Neuronal stem cell (in vitro differentiated cells): ENCODE data around the gene BTN3A1.

ENCODE experiments used
- DNase-seq: peaks from one replicate; pipeline ENCODE4 v3.0.0-alpha.2; 2013; ENCODE audit warnings: low spot score
- H2AFZ ChIP-seq: one replicate; pipeline ENCODE4 v1.6.1; 2013; ENCODE audit warnings: mild to moderate bottlenecking, low read length, inconsistent platforms
- H2AK5ac ChIP-seq: 2 replicates; pipeline ENCODE4 v1.6.1; 2013; ENCODE audit warnings: low read depth, mild to moderate bottlenecking, inconsistent platforms, low read length, moderate library complexity, mixed read lengths
- H2BK120ac ChIP-seq: 2 replicates; pipeline ENCODE4 v1.6.1; 2013; ENCODE audit warnings: low read depth, mild to moderate bottlenecking, inconsistent platforms, low read length, moderate library complexity, mixed read lengths
- H2BK12ac ChIP-seq: one replicate; pipeline ENCODE4 v1.6.1; 2013; ENCODE audit warnings: low read length, inconsistent platforms
- H2BK15ac ChIP-seq: 2 replicates; pipeline ENCODE4 v1.6.1; 2013; ENCODE audit warnings: mild to moderate bottlenecking, low read length, inconsistent platforms, mixed read lengths
- H2BK5ac ChIP-seq: one replicate; pipeline ENCODE4 v1.6.1; 2013; ENCODE audit warnings: inconsistent platforms, mild to moderate bottlenecking, low read length, moderate library complexity
- H3K14ac ChIP-seq: one replicate; pipeline ENCODE4 v1.6.1; 2013; ENCODE audit warnings: low read length, inconsistent platforms
- H3K18ac ChIP-seq: 2 replicates; pipeline ENCODE4 v1.6.1; 2013; ENCODE audit warnings: low read length, inconsistent platforms
- H3K23ac ChIP-seq: 2 replicates; pipeline ENCODE4 v1.6.1; 2013; ENCODE audit warnings: low read depth, mild to moderate bottlenecking, mixed read lengths, low read length, inconsistent platforms; ENCODE audit not compliant: poor library complexity
- H3K27ac ChIP-seq: replicated peaks from 3 replicates; pipeline ENCODE4 v1.5.1; 2013; ENCODE audit warnings: low read length, inconsistent platforms
- H3K27me3 ChIP-seq, 3 experiments: 2 replicates each; pipeline ENCODE4 v1.6.1; 2013; ENCODE audit warnings: low read length in 3 of 3, mild to moderate bottlenecking in 2 of 3, inconsistent platforms in 1 of 3, low read depth in 1 of 3, mixed read lengths in 1 of 3, moderate library complexity in 1 of 3; ENCODE audit not compliant: control insufficient read depth in 3 of 3, insufficient read depth in 3 of 3
- H3K36me3 ChIP-seq, 2 donors: replicated peaks in 1 of 2; 2 replicates each; pipeline ENCODE4 v1.6.1; 2013; ENCODE audit warnings: low read length in 2 of 2; ENCODE audit not compliant: control insufficient read depth in 2 of 2, insufficient read depth in 2 of 2
- H3K4ac ChIP-seq: 2 replicates; pipeline ENCODE4 v1.6.1; 2013; ENCODE audit warnings: inconsistent platforms, mild to moderate bottlenecking, low read length, moderate library complexity
- H3K4me1 ChIP-seq, 2 donors: 1 replicate in 1 of 2; 2 replicates in 1 of 2; pipeline ENCODE4 v1.6.1; 2013; ENCODE audit warnings: low read length in 2 of 2, low read depth in 1 of 2; ENCODE audit not compliant: control insufficient read depth in 2 of 2, insufficient read depth in 1 of 2
- H3K4me2 ChIP-seq: one replicate; pipeline ENCODE4 v1.6.1; 2013; ENCODE audit warnings: mild to moderate bottlenecking, low read length, inconsistent platforms; ENCODE audit not compliant: insufficient read depth, poor library complexity, severe bottlenecking
- H3K4me3 ChIP-seq, 2 donors: 2 replicates each; pipeline ENCODE4 v1.5.1; 2013; ENCODE audit warnings: low read length in 2 of 2, mild to moderate bottlenecking in 2 of 2, inconsistent platforms in 1 of 2, moderate library complexity in 1 of 2
- H3K79me1 ChIP-seq: one replicate; pipeline ENCODE4 v1.6.1; 2013; ENCODE audit warnings: low read depth, mild to moderate bottlenecking, inconsistent platforms, low read length, moderate library complexity
- H3K9ac ChIP-seq: one replicate; pipeline ENCODE4 v1.6.1; 2013; ENCODE audit warnings: mild to moderate bottlenecking, low read depth, low read length, inconsistent platforms; ENCODE audit not compliant: poor library complexity
- H3K9me3 ChIP-seq, 2 donors: replicated peaks in 1 of 2; 2 replicates each; pipeline versions ENCODE3 to v1.6.1; 2013; ENCODE audit warnings: low read length in 2 of 2, mild to moderate bottlenecking in 2 of 2, inconsistent platforms in 1 of 2, low read depth in 1 of 2, mixed read lengths in 1 of 2, moderate library complexity in 1 of 2; ENCODE audit not compliant: control insufficient read depth in 2 of 2, insufficient read depth in 1 of 2
- H4K8ac ChIP-seq: one replicate; pipeline ENCODE4 v1.6.1; 2013; ENCODE audit warnings: low read depth, mild to moderate bottlenecking, inconsistent platforms, low read length, moderate library complexity
- H4K91ac ChIP-seq: one replicate; pipeline ENCODE4 v1.6.1; 2013; ENCODE audit warnings: low read length, low read depth, mild to moderate bottlenecking, inconsistent platforms; ENCODE audit not compliant: poor library complexity
- WGBS, 2 donors: extraction: QIAGEN DNeasy Blood & Tissue Kit; methylation state at CpG; one replicate each; pipeline ENCODE4 v1.1.7; 2013; ENCODE audit warnings: missing lambda C conversion rate in 2 of 2, mixed read lengths in 1 of 2; ENCODE audit not compliant: insufficient read length in 2 of 2, insufficient replicate concordance in 1 of 2; ENCODE audit errors: extremely low coverage in 2 of 2; 5-methylcytosine and 5-hydroxymethylcytosine counted together

BTN3A1 gene

GRCh38 chr6:26420688-26421171 is 18.7 kb downstream of the BTN3A1 start:
- peak; percentile 9 for DNase-seq
- H3K27ac ChIP-seq, result no peak overlapping the region

GRCh38 chr6:26421259-26422144 is 19.4 kb downstream of the BTN3A1 start:
- Histone ChIP-seq H2BK120ac (no peak overlapping the region), H3K36me3 (peaks cover 0 to 36% of the 10 kb centered on the region in 2 donors), H2AFZ (peak overlapping the region; percentile 96), H2BK5ac (no peak overlapping the region), H2BK15ac (no peak overlapping the region), H4K91ac (no peak overlapping the region), H3K4me3 (peak overlapping the region; percentile 77 to 89), H4K8ac (no peak overlapping the region), H3K23ac (no peak overlapping the region), H3K9ac (peak overlapping the region; percentile 82), H2BK12ac (no peak overlapping the region), H3K27me3 (no peaks in the 10 kb centered on the region), H3K27ac (no peak overlapping the region), H3K4me2 (peak overlapping the region; percentile 79), H3K4me1 (peaks cover 3 to 6% of the 10 kb centered on the region in 2 donors), H2AK5ac (no peak overlapping the region), H3K18ac (peak overlapping the region; percentile 79), H3K9me3 (peaks cover 0 to 13% of the 10 kb centered on the region in 2 donors), H3K14ac (no peak overlapping the region), H3K4ac (no peak overlapping the region), H3K79me1 (no peaks in the 10 kb centered on the region)
- DNase-seq, result peak; percentile 79
- no CpG with 5 or more reads among the region's 31 CpGs for WGBS, 2 donors

More at GRCh38 chr6:26420688-26421171, 18.7 kb downstream of the BTN3A1 start:
- Histone ChIP-seq H3K18ac (no peak overlapping the region), H3K9ac (no peak overlapping the region), H3K4me3 (peak overlapping the region in 1 of 2 donors; percentile 77), H2BK120ac (no peak overlapping the region), H3K27me3 (no peaks in the 10 kb centered on the region), H3K14ac (no peak overlapping the region), H4K91ac (no peak overlapping the region), H3K9me3 (peaks cover 0 to 13% of the 10 kb centered on the region in 2 donors), H3K4me1 (peaks cover 3 to 6% of the 10 kb centered on the region in 2 donors), H3K79me1 (no peaks in the 10 kb centered on the region), H3K4me2 (peak overlapping the region; percentile 28), H2AK5ac (no peak overlapping the region), H2BK12ac (no peak overlapping the region), H2AFZ (peak overlapping the region; percentile 96), H3K36me3 (peaks cover 0 to 28% of the 10 kb centered on the region in 2 donors), H3K23ac (no peak overlapping the region), H2BK15ac (no peak overlapping the region), H4K8ac (no peak overlapping the region), H3K4ac (no peak overlapping the region), H2BK5ac (no peak overlapping the region)
- WGBS, 2 donors, result no CpG with 5 or more reads among the region's 4 CpGs

GRCh38 chr6:26422329-26422728 is 20.3 kb downstream of the BTN3A1 start:
- Histone ChIP-seq H4K91ac (no peak overlapping the region), H3K27ac (no peak overlapping the region), H3K9me3 (peaks cover 0 to 13% of the 10 kb centered on the region in 2 donors), H3K36me3 (peaks cover 0 to 44% of the 10 kb centered on the region in 2 donors), H3K4me1 (peaks cover 3 to 6% of the 10 kb centered on the region in 2 donors), H2BK120ac (no peak overlapping the region), H2BK15ac (no peak overlapping the region), H2AFZ (no peak overlapping the region), H3K4me3 (peak overlapping the region in 1 of 2 donors; percentile 77), H3K9ac (no peak overlapping the region), H3K79me1 (no peaks in the 10 kb centered on the region), H2BK12ac (no peak overlapping the region), H3K23ac (no peak overlapping the region), H3K18ac (no peak overlapping the region), H4K8ac (no peak overlapping the region), H3K27me3 (no peaks in the 10 kb centered on the region), H3K4me2 (no peak overlapping the region), H3K14ac (no peak overlapping the region), H3K4ac (no peak overlapping the region), H2BK5ac (no peak overlapping the region), H2AK5ac (no peak overlapping the region)
- whole genome bisulfite sequencing, 2 donors, result no CpG with 5 or more reads among the region's 3 CpGs
- no peak for DNase-seq
